ENCODE measurements around the gene UPK3A. TPM values are rescaled to one million over a fixed set of nuclear protein-coding genes. Genes with fewer than 3 reads are reported as not detected.
A peak's percentile ranks its signal among the peaks of the same experiment; 100 is the strongest.

UPK3A gene
- total and polyA plus RNA-seq, 2 of the 13 experiments (the other 11 are each of a cell fraction or from before 2014, with no cell fraction given): 10.5 to 13.8 TPM

- TF ChIP-seq HMGXB4 (CRISPR knock-in tag; IDR thresholded peaks at IDR 0.05; ENCODE audit: borderline replicate concordance in 1 of 2, low read depth in 1 of 2) (peak; percentile 69 to 95; a peak in 3 of 4 replicates), FOSL2 (CRISPR knock-in tag; IDR thresholded peaks at IDR 0.05) (peak; percentile 74), TARDBP (CRISPR knock-in tag; IDR thresholded peaks at IDR 0.05) (peak; percentile 68), ZNF142 (CRISPR knock-in tag; IDR thresholded peaks at IDR 0.05) (0 out of 2 replicates have a peak, but pooled peaks have one; percentile 47), RNF219 (CRISPR knock-in tag; IDR thresholded peaks at IDR 0.05) (no peak), HES4 (CRISPR knock-in tag; IDR thresholded peaks at IDR 0.05; ENCODE audit: borderline replicate concordance) (0 out of 2 replicates have a peak, but pooled peaks have one; percentile 9), ARNTL (CRISPR knock-in tag; IDR thresholded peaks at IDR 0.05) (peak; percentile 93), ZFY (CRISPR knock-in tag; IDR thresholded peaks at IDR 0.05) (peak; percentile 67), GATAD2A (CRISPR knock-in tag; IDR thresholded peaks at IDR 0.05) (peak; percentile 78), ERF (CRISPR knock-in tag; IDR thresholded peaks at IDR 0.05) (peak; percentile 87), ZNF720 (CRISPR knock-in tag; IDR thresholded peaks at IDR 0.05) (no peak), SPEN (CRISPR knock-in tag; IDR thresholded peaks at IDR 0.05; ENCODE audit: low read depth) (peak; percentile 60; the same call in 1 of the 2 replicates), ZNF550 (CRISPR knock-in tag; IDR thresholded peaks at IDR 0.05; ENCODE audit: borderline replicate concordance) (no peak; the same call in 1 of the 2 replicates), KDM2A (CRISPR knock-in tag; IDR thresholded peaks at IDR 0.05; ENCODE audit: borderline replicate concordance, low read depth) (peak; percentile 78; the same call in 1 of the 2 replicates)
- TF ChIP-seq, protein P1, sequence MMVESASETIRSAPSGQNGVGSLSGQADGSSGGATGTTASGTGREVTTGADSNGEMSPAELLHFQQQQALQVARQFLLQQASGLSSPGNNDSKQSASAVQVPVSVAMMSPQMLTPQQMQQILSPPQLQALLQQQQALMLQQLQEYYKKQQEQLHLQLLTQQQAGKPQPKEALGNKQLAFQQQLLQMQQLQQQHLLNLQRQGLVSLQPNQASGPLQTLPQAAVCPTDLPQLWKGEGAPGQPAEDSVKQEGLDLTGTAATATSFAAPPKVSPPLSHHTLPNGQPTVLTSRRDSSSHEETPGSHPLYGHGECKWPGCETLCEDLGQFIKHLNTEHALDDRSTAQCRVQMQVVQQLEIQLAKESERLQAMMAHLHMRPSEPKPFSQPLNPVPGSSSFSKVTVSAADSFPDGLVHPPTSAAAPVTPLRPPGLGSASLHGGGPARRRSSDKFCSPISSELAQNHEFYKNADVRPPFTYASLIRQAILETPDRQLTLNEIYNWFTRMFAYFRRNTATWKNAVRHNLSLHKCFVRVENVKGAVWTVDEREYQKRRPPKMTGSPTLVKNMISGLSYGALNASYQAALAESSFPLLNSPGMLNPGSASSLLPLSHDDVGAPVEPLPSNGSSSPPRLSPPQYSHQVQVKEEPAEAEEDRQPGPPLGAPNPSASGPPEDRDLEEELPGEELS (CRISPR knock-in tag; IDR thresholded peaks at IDR 0.05): peak; percentile 22; the same call in 1 of the 2 replicates
- TF ChIP-seq, protein P2, sequence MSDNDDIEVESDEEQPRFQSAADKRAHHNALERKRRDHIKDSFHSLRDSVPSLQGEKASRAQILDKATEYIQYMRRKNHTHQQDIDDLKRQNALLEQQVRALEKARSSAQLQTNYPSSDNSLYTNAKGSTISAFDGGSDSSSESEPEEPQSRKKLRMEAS (IDR thresholded peaks at IDR 0.05): peak; percentile 99
Observed at GRCh38 chr22:45263463-45264269, 21.1 kb upstream of the UPK3A start (continued).
